HEK293T (cell line): ENCODE results near the gene ELF4.

Source experiments
- HDGF ChIP-seq: fragments of 450-650 bp; IDR thresholded peaks from 2 replicates; pipeline ENCODE4 v1.6.1; 2017; ENCODE audit warnings: antibody characterized with exemption, borderline replicate concordance
- NFRKB ChIP-seq: fragments of 450-650 bp; IDR thresholded peaks from 2 replicates; pipeline ENCODE4 v1.6.1; 2016; ENCODE audit warnings: mild to moderate bottlenecking, moderate library complexity
- SP1 ChIP-seq: fragments of 450-650 bp; IDR thresholded peaks from 2 replicates; pipeline ENCODE4 v1.6.1; 2017
- SUZ12 ChIP-seq: fragments of 450-650 bp; IDR thresholded peaks from 2 replicates; pipeline ENCODE4 v1.6.1; 2016; ENCODE audit warnings: mild to moderate bottlenecking

DNA sequence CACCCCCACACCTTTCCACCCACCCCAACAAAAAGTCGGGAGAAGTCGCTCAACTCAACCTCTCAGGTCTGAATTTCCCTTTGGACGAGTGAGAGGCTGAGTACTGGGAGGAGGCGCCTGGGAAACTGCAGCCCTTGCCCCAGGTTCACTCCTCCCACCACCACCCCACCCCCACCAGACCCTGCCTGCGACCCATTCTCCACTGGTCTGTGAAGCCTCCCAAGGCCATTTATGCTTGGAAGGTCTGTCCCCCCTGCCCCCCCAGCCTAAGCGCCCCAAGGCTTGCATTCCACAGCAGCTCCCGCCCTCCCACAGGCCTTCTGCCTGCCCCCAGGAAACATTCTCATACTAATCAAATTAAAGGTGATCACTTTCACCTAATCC lies 27.2 kb downstream of the ELF4 start:
- no peak for TF ChIP-seq NFRKB
- no peak for TF ChIP-seq SP1
- TF ChIP-seq HDGF, result no peak
- no peak for TF ChIP-seq SUZ12
